ENCODE measurements around the gene CBR1. TPM values are rescaled to one million over a fixed set of nuclear protein-coding genes. Genes with fewer than 3 reads are reported as not detected.

CBR1 gene
- total and polyA plus RNA-seq, 2 of the 13 experiments (the other 11 are each of a cell fraction or from before 2014, with no cell fraction given) = 33.7 to 38.7 TPM

DNA sequence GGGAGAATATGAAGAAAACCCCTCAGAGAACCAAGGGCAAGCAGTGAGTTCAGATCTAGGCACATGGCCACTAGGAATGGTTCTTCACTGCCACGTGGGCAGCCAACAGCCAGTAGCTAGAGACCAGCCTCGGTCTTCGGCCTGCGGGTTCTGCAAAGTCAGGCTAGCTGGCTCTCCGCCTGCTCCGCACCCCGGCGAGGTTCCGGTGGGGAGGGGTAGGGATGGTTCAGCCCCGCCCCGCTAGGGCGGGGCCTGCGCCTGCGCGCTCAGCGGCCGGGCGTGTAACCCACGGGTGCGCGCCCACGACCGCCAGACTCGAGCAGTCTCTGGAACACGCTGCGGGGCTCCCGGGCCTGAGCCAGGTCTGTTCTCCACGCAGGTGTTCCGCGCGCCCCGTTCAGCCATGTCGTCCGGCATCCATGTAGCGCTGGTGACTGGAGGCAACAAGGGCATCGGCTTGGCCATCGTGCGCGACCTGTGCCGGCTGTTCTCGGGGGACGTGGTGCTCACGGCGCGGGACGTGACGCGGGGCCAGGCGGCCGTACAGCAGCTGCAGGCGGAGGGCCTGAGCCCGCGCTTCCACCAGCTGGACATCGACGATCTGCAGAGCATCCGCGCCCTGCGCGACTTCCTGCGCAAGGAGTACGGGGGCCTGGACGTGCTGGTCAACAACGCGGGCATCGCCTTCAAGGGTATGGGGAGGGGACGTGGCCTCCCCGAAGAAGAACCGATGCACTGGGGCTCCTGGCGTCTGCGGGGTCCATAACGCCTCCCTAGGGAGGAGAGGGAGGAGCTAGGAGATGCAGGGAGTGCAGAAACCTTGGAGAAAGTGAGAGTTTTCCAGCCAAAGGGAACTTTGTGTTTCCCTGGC is at the start of gene CBR1 (continued):
- TF ChIP-seq, protein P1, sequence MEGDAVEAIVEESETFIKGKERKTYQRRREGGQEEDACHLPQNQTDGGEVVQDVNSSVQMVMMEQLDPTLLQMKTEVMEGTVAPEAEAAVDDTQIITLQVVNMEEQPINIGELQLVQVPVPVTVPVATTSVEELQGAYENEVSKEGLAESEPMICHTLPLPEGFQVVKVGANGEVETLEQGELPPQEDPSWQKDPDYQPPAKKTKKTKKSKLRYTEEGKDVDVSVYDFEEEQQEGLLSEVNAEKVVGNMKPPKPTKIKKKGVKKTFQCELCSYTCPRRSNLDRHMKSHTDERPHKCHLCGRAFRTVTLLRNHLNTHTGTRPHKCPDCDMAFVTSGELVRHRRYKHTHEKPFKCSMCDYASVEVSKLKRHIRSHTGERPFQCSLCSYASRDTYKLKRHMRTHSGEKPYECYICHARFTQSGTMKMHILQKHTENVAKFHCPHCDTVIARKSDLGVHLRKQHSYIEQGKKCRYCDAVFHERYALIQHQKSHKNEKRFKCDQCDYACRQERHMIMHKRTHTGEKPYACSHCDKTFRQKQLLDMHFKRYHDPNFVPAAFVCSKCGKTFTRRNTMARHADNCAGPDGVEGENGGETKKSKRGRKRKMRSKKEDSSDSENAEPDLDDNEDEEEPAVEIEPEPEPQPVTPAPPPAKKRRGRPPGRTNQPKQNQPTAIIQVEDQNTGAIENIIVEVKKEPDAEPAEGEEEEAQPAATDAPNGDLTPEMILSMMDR (CRISPR knock-in tag; IDR thresholded peaks at IDR 0.05) = peak; percentile 11; the same call in 1 of the 2 replicates
- TF ChIP-seq EZH2 (conservative IDR thresholded peaks at IDR 0.05; ENCODE audit: low read depth, low read length) (no peak), SNAI1 (CRISPR knock-in tag; IDR thresholded peaks at IDR 0.05; ENCODE audit: borderline replicate concordance) (no peak), ZNF207 (IDR thresholded peaks at IDR 0.05; ENCODE audit: borderline replicate concordance) (no peak), GTF2F1 (IDR thresholded peaks at IDR 0.05; ENCODE audit: low read length) (no peak), CCDC6 (CRISPR knock-in tag; IDR thresholded peaks at IDR 0.05) (no peak), ZNF205 (CRISPR knock-in tag; IDR thresholded peaks at IDR 0.05) (no peak), ZFP82 (CRISPR knock-in tag; IDR thresholded peaks at IDR 0.05; ENCODE audit: borderline replicate concordance) (0 out of 2 replicates have a peak, but pooled peaks have one; percentile 39), ZNF10 (CRISPR knock-in tag; IDR thresholded peaks at IDR 0.05; ENCODE audit: borderline replicate concordance, low read depth) (no peak), TOPORS (CRISPR knock-in tag; IDR thresholded peaks at IDR 0.05) (0 out of 2 replicates have a peak, but pooled peaks have one; percentile 41), TOE1 (CRISPR knock-in tag; IDR thresholded peaks at IDR 0.05) (no peak; the same call in 1 of the 2 replicates), CBX2 (IDR thresholded peaks at IDR 0.05; ENCODE audit: low read depth, low read length) (no peak), CBX2 (CRISPR knock-in tag; IDR thresholded peaks at IDR 0.05; ENCODE audit: low read depth) (no peak), ZBTB20 (CRISPR knock-in tag; IDR thresholded peaks at IDR 0.05; ENCODE audit: borderline replicate concordance, low read depth) (no peak), MED13 (CRISPR knock-in tag; IDR thresholded peaks at IDR 0.05) (no peak; the same call in 1 of the 2 replicates), HNRNPL (IDR thresholded peaks at IDR 0.05; ENCODE audit: low read depth, low read length) (no peak)
- TF ChIP-seq, protein P2, sequence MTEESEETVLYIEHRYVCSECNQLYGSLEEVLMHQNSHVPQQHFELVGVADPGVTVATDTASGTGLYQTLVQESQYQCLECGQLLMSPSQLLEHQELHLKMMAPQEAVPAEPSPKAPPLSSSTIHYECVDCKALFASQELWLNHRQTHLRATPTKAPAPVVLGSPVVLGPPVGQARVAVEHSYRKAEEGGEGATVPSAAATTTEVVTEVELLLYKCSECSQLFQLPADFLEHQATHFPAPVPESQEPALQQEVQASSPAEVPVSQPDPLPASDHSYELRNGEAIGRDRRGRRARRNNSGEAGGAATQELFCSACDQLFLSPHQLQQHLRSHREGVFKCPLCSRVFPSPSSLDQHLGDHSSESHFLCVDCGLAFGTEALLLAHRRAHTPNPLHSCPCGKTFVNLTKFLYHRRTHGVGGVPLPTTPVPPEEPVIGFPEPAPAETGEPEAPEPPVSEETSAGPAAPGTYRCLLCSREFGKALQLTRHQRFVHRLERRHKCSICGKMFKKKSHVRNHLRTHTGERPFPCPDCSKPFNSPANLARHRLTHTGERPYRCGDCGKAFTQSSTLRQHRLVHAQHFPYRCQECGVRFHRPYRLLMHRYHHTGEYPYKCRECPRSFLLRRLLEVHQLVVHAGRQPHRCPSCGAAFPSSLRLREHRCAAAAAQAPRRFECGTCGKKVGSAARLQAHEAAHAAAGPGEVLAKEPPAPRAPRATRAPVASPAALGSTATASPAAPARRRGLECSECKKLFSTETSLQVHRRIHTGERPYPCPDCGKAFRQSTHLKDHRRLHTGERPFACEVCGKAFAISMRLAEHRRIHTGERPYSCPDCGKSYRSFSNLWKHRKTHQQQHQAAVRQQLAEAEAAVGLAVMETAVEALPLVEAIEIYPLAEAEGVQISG (CRISPR knock-in tag; IDR thresholded peaks at IDR 0.05) = peak; percentile 43; the same call in 1 of the 2 replicates
- TF ChIP-seq, protein P3, sequence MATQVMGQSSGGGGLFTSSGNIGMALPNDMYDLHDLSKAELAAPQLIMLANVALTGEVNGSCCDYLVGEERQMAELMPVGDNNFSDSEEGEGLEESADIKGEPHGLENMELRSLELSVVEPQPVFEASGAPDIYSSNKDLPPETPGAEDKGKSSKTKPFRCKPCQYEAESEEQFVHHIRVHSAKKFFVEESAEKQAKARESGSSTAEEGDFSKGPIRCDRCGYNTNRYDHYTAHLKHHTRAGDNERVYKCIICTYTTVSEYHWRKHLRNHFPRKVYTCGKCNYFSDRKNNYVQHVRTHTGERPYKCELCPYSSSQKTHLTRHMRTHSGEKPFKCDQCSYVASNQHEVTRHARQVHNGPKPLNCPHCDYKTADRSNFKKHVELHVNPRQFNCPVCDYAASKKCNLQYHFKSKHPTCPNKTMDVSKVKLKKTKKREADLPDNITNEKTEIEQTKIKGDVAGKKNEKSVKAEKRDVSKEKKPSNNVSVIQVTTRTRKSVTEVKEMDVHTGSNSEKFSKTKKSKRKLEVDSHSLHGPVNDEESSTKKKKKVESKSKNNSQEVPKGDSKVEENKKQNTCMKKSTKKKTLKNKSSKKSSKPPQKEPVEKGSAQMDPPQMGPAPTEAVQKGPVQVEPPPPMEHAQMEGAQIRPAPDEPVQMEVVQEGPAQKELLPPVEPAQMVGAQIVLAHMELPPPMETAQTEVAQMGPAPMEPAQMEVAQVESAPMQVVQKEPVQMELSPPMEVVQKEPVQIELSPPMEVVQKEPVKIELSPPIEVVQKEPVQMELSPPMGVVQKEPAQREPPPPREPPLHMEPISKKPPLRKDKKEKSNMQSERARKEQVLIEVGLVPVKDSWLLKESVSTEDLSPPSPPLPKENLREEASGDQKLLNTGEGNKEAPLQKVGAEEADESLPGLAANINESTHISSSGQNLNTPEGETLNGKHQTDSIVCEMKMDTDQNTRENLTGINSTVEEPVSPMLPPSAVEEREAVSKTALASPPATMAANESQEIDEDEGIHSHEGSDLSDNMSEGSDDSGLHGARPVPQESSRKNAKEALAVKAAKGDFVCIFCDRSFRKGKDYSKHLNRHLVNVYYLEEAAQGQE (IDR thresholded peaks at IDR 0.05; ENCODE audit: borderline replicate concordance in 1 of 2, low read depth in 1 of 2, low read length in 2 of 2) = peak in 1 of 2 experiments; percentile 23; a peak in 1 of 4 replicates
- TF ChIP-seq, protein P4, sequence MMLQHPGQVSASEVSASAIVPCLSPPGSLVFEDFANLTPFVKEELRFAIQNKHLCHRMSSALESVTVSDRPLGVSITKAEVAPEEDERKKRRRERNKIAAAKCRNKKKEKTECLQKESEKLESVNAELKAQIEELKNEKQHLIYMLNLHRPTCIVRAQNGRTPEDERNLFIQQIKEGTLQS (CRISPR knock-in tag; IDR thresholded peaks at IDR 0.05) = no peak
